ENCODE results near the gene SMPD4. TPM values are rescaled to one million over a fixed set of nuclear protein-coding genes. Genes with fewer than 3 reads are reported as not detected.
"Not testable (repeated sequence)": the region's sequence is repeated elsewhere in the genome, so short reads cannot be mapped to it uniquely, and the experiment has no call there.

SMPD4 gene
- total RNA-seq, 1 experiment from 2014 or later: 108 TPM

GRCh38 chr2:130198343-130198742 is 16.9 kb upstream of the SMPD4 start, which contains the start of gene TUBA3E:
TSS of gene TUBA3E (minus strand) at chr2:130198439. CDS start at chr2:130198360, 79 bp downstream.
- no TSS peak for BruUV-seq (replicated peaks)
- Histone ChIP-seq H3K27ac (ENCODE audit: low read depth, low read length, poor library complexity, severe bottlenecking) (no peak within 1 kb of the TSS), H3K4me3 (ENCODE audit: low read depth, low read length, poor library complexity, severe bottlenecking) (no peak within 1 kb of the TSS), H3K36me3 (ENCODE audit: insufficient read depth, low read length, poor library complexity, severe bottlenecking) (no peaks in the 10 kb centered on the region), H3K4me1 (ENCODE audit: insufficient read depth, low read length, poor library complexity, severe bottlenecking) (no peaks in the 10 kb centered on the region), H3K27me3 (replicated peaks; ENCODE audit: insufficient read depth, low read depth, low read length, poor library complexity) (no peaks in the 10 kb centered on the region), H3K9me3 (ENCODE audit: low read depth, low read length, poor library complexity, severe bottlenecking) (no peaks in the 10 kb centered on the region)
- intact Hi-C loops (cut with micrococcal nuclease; ENCODE audit: unreplicated experiment): no loop called here
- DNase-seq (ENCODE audit: low spot score): no peak
- TF ChIP-seq CTCF (conservative IDR thresholded peaks at IDR 0.05; ENCODE audit: low read depth, low read length) (no peak), EZH2 (IDR thresholded peaks at IDR 0.05; ENCODE audit: borderline replicate concordance, low read depth, low read length, poor library complexity, severe bottlenecking) (no peak)
- ChIA-PET CTCF (no interaction called here), POLR2A (ENCODE audit: low non-redundant PET) (no interaction called here)

- DNase-seq (ENCODE audit: low spot score); H3K27me3 ChIP-seq (replicated peaks; ENCODE audit: insufficient read depth, low read depth, low read length, poor library complexity); H3K36me3 ChIP-seq (ENCODE audit: insufficient read depth, low read length, poor library complexity, severe bottlenecking); intact Hi-C loops (cut with micrococcal nuclease; ENCODE audit: unreplicated experiment); BruUV-seq (replicated peaks); H3K9me3 ChIP-seq (ENCODE audit: low read depth, low read length, poor library complexity, severe bottlenecking); POLR2A ChIA-PET (ENCODE audit: low non-redundant PET); H3K27ac ChIP-seq (ENCODE audit: low read depth, low read length, poor library complexity, severe bottlenecking); H3K4me3 ChIP-seq (ENCODE audit: low read depth, low read length, poor library complexity, severe bottlenecking); CTCF ChIA-PET; H3K4me1 ChIP-seq (ENCODE audit: insufficient read depth, low read length, poor library complexity, severe bottlenecking): not testable (repeated sequence)
Measured at GRCh38 chr2:130196052-130196451, 14.7 kb upstream of the SMPD4 start.

- POLR2A ChIA-PET (ENCODE audit: low non-redundant PET); DNase-seq (ENCODE audit: low spot score): not testable (repeated sequence)
Measured at GRCh38 chr2:130195089-130195635, 13.8 kb upstream of the SMPD4 start.

GRCh38 chr2:130193824-130194223 is 12.4 kb upstream of the SMPD4 start:
- H3K4me1 ChIP-seq (ENCODE audit: insufficient read depth, low read length, poor library complexity, severe bottlenecking); intact Hi-C loops (cut with micrococcal nuclease; ENCODE audit: unreplicated experiment); H3K36me3 ChIP-seq (ENCODE audit: insufficient read depth, low read length, poor library complexity, severe bottlenecking); H3K27ac ChIP-seq (ENCODE audit: low read depth, low read length, poor library complexity, severe bottlenecking); BruUV-seq (replicated peaks); H3K27me3 ChIP-seq (replicated peaks; ENCODE audit: insufficient read depth, low read depth, low read length, poor library complexity); H3K9me3 ChIP-seq (ENCODE audit: low read depth, low read length, poor library complexity, severe bottlenecking); POLR2A ChIA-PET (ENCODE audit: low non-redundant PET); DNase-seq (ENCODE audit: low spot score); CTCF ChIA-PET; H3K4me3 ChIP-seq (ENCODE audit: low read depth, low read length, poor library complexity, severe bottlenecking): not testable (repeated sequence)

More at GRCh38 chr2:130195089-130195635, 13.8 kb upstream of the SMPD4 start:
- H3K4me3 ChIP-seq (ENCODE audit: low read depth, low read length, poor library complexity, severe bottlenecking); H3K27ac ChIP-seq (ENCODE audit: low read depth, low read length, poor library complexity, severe bottlenecking); H3K9me3 ChIP-seq (ENCODE audit: low read depth, low read length, poor library complexity, severe bottlenecking); H3K36me3 ChIP-seq (ENCODE audit: insufficient read depth, low read length, poor library complexity, severe bottlenecking); CTCF ChIA-PET; BruUV-seq (replicated peaks); H3K27me3 ChIP-seq (replicated peaks; ENCODE audit: insufficient read depth, low read depth, low read length, poor library complexity); H3K4me1 ChIP-seq (ENCODE audit: insufficient read depth, low read length, poor library complexity, severe bottlenecking); intact Hi-C loops (cut with micrococcal nuclease; ENCODE audit: unreplicated experiment): not testable (repeated sequence)

- DNase-seq (ENCODE audit: low spot score); BruUV-seq (replicated peaks); H3K36me3 ChIP-seq (ENCODE audit: insufficient read depth, low read length, poor library complexity, severe bottlenecking); H3K4me1 ChIP-seq (ENCODE audit: insufficient read depth, low read length, poor library complexity, severe bottlenecking); CTCF ChIA-PET; H3K9me3 ChIP-seq (ENCODE audit: low read depth, low read length, poor library complexity, severe bottlenecking); H3K4me3 ChIP-seq (ENCODE audit: low read depth, low read length, poor library complexity, severe bottlenecking); intact Hi-C loops (cut with micrococcal nuclease; ENCODE audit: unreplicated experiment); POLR2A ChIA-PET (ENCODE audit: low non-redundant PET); H3K27me3 ChIP-seq (replicated peaks; ENCODE audit: insufficient read depth, low read depth, low read length, poor library complexity); H3K27ac ChIP-seq (ENCODE audit: low read depth, low read length, poor library complexity, severe bottlenecking): not testable (repeated sequence)
Measured at GRCh38 chr2:130192451-130192850, 11.0 kb upstream of the SMPD4 start.

- H3K4me3 ChIP-seq (ENCODE audit: low read depth, low read length, poor library complexity, severe bottlenecking); H3K36me3 ChIP-seq (ENCODE audit: insufficient read depth, low read length, poor library complexity, severe bottlenecking); DNase-seq (ENCODE audit: low spot score); POLR2A ChIA-PET (ENCODE audit: low non-redundant PET); BruUV-seq (replicated peaks); intact Hi-C loops (cut with micrococcal nuclease; ENCODE audit: unreplicated experiment); CTCF ChIA-PET; H3K4me1 ChIP-seq (ENCODE audit: insufficient read depth, low read length, poor library complexity, severe bottlenecking); H3K9me3 ChIP-seq (ENCODE audit: low read depth, low read length, poor library complexity, severe bottlenecking); H3K27me3 ChIP-seq (replicated peaks; ENCODE audit: insufficient read depth, low read depth, low read length, poor library complexity); H3K27ac ChIP-seq (ENCODE audit: low read depth, low read length, poor library complexity, severe bottlenecking): not testable (repeated sequence)
Measured at GRCh38 chr2:130191319-130191718, 9.9 kb upstream of the SMPD4 start.
